WTC11 (cell line): ENCODE measurements around the gene ZNF280D. TPM values are rescaled to one million over a fixed set of nuclear protein-coding genes. Genes with fewer than 3 reads are reported as not detected.

Experiments
- ATAC-seq: fragments of 200-7000 bp; cut with Tn5 transposase; 2 replicates; pipeline ENCODE4 v1.10.0; 2021; ENCODE audit warnings: mild to moderate bottlenecking, moderate library complexity
- CTCF ChIA-PET: fragments of 300-600 bp; sonication (Branson Sonifier 250); formaldehyde crosslinking; loops from one replicate; lab custom pipeline; 2021; ENCODE audit warnings: antibody characterized with exemption; lab: Charles Lee
- POLR2A ChIA-PET: fragments of 350-600 bp; sonication (Branson Sonifier 250); formaldehyde crosslinking; loops from one replicate; lab custom pipeline; 2021; ENCODE audit warnings: antibody characterized with exemption; lab: Charles Lee
- DNase-seq: peaks from one replicate; pipeline ENCODE4 v3.0.0; 2021; ENCODE audit warnings: low spot score
- H3K27ac Mint-ChIP-seq: 2 replicates; pipeline ENCODE4 v1.8.0; 2021; ENCODE audit warnings: mixed read lengths
- H3K27me3 Mint-ChIP-seq: 2 replicates; pipeline ENCODE4 v1.8.0; 2021; ENCODE audit warnings: low read depth, mild to moderate bottlenecking, moderate library complexity, mixed read lengths
- H3K36me3 Mint-ChIP-seq: 2 replicates; pipeline ENCODE4 v1.8.0; 2021; ENCODE audit warnings: mixed read lengths
- H3K4me1 Mint-ChIP-seq: 2 replicates; pipeline ENCODE4 v1.8.0; 2022; ENCODE audit warnings: mixed read lengths
- H3K4me3 Mint-ChIP-seq: 2 replicates; pipeline ENCODE4 v1.8.0; 2021; ENCODE audit warnings: mild to moderate bottlenecking, moderate library complexity, mixed read lengths
- H3K9me3 Mint-ChIP-seq: 2 replicates; pipeline ENCODE4 v1.8.0; 2021; ENCODE audit warnings: mixed read lengths
- AFF4 ChIP-seq: sonication (generic); formaldehyde crosslinking; IDR thresholded peaks from 2 replicates; pipeline ENCODE4 v1.8.1; 2023; ENCODE audit warnings: mild to moderate bottlenecking, missing genetic modification reagents, borderline replicate concordance
- ARID4B ChIP-seq: sonication (generic); formaldehyde crosslinking; IDR thresholded peaks from 2 replicates; pipeline ENCODE4 v1.8.0; 2023; ENCODE audit warnings: missing genetic modification reagents, mild to moderate bottlenecking, borderline replicate concordance
- ATF2 ChIP-seq: sonication (generic); formaldehyde crosslinking; IDR thresholded peaks from 2 replicates; pipeline ENCODE4 v1.8.1; 2022; ENCODE audit warnings: low read depth, missing genetic modification reagents, borderline replicate concordance
- ESRRA ChIP-seq: sonication (generic); formaldehyde crosslinking; IDR thresholded peaks from 2 replicates; pipeline ENCODE4 v1.8.1; 2022; ENCODE audit warnings: mild to moderate bottlenecking, missing genetic modification reagents, borderline replicate concordance
- GTF2I ChIP-seq: fragments of 250-450 bp; sonication (Bioruptor Pico); conservative IDR thresholded peaks from 2 replicates; pipeline ENCODE4 v1.4.0; 2021; ENCODE audit warnings: mild to moderate bottlenecking
- OVOL2 ChIP-seq: fragments of 250-450 bp; sonication (Bioruptor Pico); IDR thresholded peaks from 2 replicates; pipeline ENCODE4 v1.9.0; 2021; ENCODE audit warnings: mild to moderate bottlenecking, borderline replicate concordance
- SP1 ChIP-seq: sonication (generic); formaldehyde crosslinking; conservative IDR thresholded peaks from 2 replicates; pipeline ENCODE4 v1.8.1; 2022; ENCODE audit warnings: missing genetic modification reagents
- TP53 ChIP-seq: sonication (generic); formaldehyde crosslinking; IDR thresholded peaks from 2 replicates; pipeline ENCODE4 v1.8.1; 2023; ENCODE audit warnings: mild to moderate bottlenecking, missing genetic modification reagents
- ZBTB21 ChIP-seq: sonication (generic); formaldehyde crosslinking; IDR thresholded peaks from 2 replicates; pipeline ENCODE4 v1.8.1; 2023; ENCODE audit warnings: mild to moderate bottlenecking, missing genetic modification reagents, borderline replicate concordance
- ZNF121 ChIP-seq: sonication (generic); formaldehyde crosslinking; IDR thresholded peaks from 2 replicates; pipeline ENCODE4 v1.8.0; 2023; ENCODE audit warnings: missing genetic modification reagents
- total RNA-seq: library from RNA; stranded (reverse); gene quantifications from 3 replicates; pipeline ENCODE4 v1.2.3, GENCODE V29; 2021
- TF ChIP-seq, protein P1 (sequence below): sonication (generic); formaldehyde crosslinking; IDR thresholded peaks from 2 replicates; pipeline ENCODE4 v1.8.0; 2022; ENCODE audit warnings: mild to moderate bottlenecking, missing genetic modification reagents
- TF ChIP-seq, protein P2 (sequence below): fragments of 200-600 bp; IDR thresholded peaks from 2 replicates; pipeline ENCODE4 v1.8.0; 2022; ENCODE audit warnings: antibody characterized with exemption
- TF ChIP-seq, protein P3 (sequence below): sonication (generic); formaldehyde crosslinking; IDR thresholded peaks from 2 replicates; pipeline ENCODE4 v1.8.1; 2022; ENCODE audit warnings: mild to moderate bottlenecking, moderate library complexity, missing genetic modification reagents
- TF ChIP-seq, protein P4 (sequence below): sonication (generic); formaldehyde crosslinking; IDR thresholded peaks from 2 replicates; pipeline ENCODE4 v1.8.0; 2022; ENCODE audit warnings: mild to moderate bottlenecking, missing genetic modification reagents

ZNF280D gene
- total RNA-seq, 1 experiment from 2014 or later = 25.7 TPM

DNA sequence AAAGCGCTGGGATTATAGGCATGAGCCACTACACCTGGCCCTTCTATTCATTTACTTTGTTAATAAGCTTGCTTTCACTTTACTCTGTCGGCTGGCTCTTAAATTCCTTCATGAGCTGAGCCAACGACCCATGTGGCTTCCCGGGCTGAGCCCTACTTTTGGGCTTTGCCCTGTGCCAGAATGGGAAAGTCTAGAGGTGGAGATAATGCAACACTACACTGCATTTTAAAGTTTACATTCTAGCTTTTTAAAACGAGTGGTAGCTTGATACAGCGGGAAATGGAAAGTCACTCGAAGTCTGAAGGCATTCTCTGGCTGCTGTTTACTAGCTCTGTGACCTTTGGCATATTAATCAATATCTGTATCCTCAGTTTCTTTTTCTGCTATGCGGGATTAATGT, 49.0 kb upstream of the ZNF280D start:
- Mint-ChIP-seq H3K36me3 (peaks cover 5% of the 10 kb centered on the region; the same call in 1 of the 2 replicates), H3K27me3 (no peaks in the 10 kb centered on the region), H3K9me3 (peaks cover 36% of the 10 kb centered on the region), H3K4me3 (no peak overlapping the region), H3K27ac (no peak overlapping the region), H3K4me1 (0 out of 2 replicates have a peak, but pooled peaks cover 5% of the 10 kb centered on the region)
- DNase-seq (no peak), ATAC-seq (no peak)
- TF ChIP-seq GTF2I (CRISPR knock-in tag) (no peak), ZNF121 (CRISPR knock-in tag) (no peak), ARID4B (CRISPR knock-in tag) (no peak), ZBTB21 (CRISPR knock-in tag) (no peak), SP1 (CRISPR knock-in tag) (no peak), AFF4 (CRISPR knock-in tag) (no peak), ESRRA (CRISPR knock-in tag) (no peak), ATF2 (no peak), TP53 (no peak), OVOL2 (no peak)
- TF ChIP-seq, protein P1, sequence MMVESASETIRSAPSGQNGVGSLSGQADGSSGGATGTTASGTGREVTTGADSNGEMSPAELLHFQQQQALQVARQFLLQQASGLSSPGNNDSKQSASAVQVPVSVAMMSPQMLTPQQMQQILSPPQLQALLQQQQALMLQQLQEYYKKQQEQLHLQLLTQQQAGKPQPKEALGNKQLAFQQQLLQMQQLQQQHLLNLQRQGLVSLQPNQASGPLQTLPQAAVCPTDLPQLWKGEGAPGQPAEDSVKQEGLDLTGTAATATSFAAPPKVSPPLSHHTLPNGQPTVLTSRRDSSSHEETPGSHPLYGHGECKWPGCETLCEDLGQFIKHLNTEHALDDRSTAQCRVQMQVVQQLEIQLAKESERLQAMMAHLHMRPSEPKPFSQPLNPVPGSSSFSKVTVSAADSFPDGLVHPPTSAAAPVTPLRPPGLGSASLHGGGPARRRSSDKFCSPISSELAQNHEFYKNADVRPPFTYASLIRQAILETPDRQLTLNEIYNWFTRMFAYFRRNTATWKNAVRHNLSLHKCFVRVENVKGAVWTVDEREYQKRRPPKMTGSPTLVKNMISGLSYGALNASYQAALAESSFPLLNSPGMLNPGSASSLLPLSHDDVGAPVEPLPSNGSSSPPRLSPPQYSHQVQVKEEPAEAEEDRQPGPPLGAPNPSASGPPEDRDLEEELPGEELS (CRISPR knock-in tag) = no peak
- TF ChIP-seq, protein P2, sequence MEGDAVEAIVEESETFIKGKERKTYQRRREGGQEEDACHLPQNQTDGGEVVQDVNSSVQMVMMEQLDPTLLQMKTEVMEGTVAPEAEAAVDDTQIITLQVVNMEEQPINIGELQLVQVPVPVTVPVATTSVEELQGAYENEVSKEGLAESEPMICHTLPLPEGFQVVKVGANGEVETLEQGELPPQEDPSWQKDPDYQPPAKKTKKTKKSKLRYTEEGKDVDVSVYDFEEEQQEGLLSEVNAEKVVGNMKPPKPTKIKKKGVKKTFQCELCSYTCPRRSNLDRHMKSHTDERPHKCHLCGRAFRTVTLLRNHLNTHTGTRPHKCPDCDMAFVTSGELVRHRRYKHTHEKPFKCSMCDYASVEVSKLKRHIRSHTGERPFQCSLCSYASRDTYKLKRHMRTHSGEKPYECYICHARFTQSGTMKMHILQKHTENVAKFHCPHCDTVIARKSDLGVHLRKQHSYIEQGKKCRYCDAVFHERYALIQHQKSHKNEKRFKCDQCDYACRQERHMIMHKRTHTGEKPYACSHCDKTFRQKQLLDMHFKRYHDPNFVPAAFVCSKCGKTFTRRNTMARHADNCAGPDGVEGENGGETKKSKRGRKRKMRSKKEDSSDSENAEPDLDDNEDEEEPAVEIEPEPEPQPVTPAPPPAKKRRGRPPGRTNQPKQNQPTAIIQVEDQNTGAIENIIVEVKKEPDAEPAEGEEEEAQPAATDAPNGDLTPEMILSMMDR = no peak
- TF ChIP-seq, protein P3, sequence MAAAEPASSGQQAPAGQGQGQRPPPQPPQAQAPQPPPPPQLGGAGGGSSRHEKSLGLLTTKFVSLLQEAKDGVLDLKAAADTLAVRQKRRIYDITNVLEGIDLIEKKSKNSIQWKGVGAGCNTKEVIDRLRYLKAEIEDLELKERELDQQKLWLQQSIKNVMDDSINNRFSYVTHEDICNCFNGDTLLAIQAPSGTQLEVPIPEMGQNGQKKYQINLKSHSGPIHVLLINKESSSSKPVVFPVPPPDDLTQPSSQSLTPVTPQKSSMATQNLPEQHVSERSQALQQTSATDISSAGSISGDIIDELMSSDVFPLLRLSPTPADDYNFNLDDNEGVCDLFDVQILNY (CRISPR knock-in tag) = no peak
- TF ChIP-seq, protein P4, sequence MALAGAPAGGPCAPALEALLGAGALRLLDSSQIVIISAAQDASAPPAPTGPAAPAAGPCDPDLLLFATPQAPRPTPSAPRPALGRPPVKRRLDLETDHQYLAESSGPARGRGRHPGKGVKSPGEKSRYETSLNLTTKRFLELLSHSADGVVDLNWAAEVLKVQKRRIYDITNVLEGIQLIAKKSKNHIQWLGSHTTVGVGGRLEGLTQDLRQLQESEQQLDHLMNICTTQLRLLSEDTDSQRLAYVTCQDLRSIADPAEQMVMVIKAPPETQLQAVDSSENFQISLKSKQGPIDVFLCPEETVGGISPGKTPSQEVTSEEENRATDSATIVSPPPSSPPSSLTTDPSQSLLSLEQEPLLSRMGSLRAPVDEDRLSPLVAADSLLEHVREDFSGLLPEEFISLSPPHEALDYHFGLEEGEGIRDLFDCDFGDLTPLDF = no peak
- ChIA-PET POLR2A (no interaction called here), CTCF (no interaction called here)
